Endothelial cell of umbilical vein (primary cell): ENCODE data around the gene ADARB2.

Source experiments
- MYC ChIP-seq: IDR thresholded peaks from one replicate; pipeline ENCODE4 v1.6.1; 2011; ENCODE audit warnings: mild to moderate bottlenecking, low read depth, low read length
- POLR2A ChIP-seq: IDR thresholded peaks from 2 replicates; pipeline ENCODE4 v1.6.1; 2012; ENCODE audit warnings: low read depth, mild to moderate bottlenecking, control low read depth, low read length
- POLR2AphosphoS5 ChIP-seq: IDR thresholded peaks from 2 replicates; pipeline ENCODE4 v1.6.1; 2012; ENCODE audit warnings: low read depth, mild to moderate bottlenecking, control low read depth, low read length, moderate library complexity; ENCODE audit not compliant: insufficient read depth
- TF ChIP-seq, protein P1 (sequence below), 2 donors: IDR thresholded peaks; 1 replicate in 1 of 2; 2 replicates in 1 of 2; pipeline ENCODE4 v1.5.1; 2011; ENCODE audit warnings: low read length in 2 of 2, mild to moderate bottlenecking in 2 of 2, moderate library complexity in 2 of 2, control low read depth in 1 of 2, inconsistent platforms in 1 of 2, low read depth in 1 of 2; ENCODE audit not compliant: insufficient read depth in 1 of 2; ENCODE audit errors: extremely low read depth in 1 of 2
- TF ChIP-seq, protein P2 (sequence below): IDR thresholded peaks from 2 replicates; pipeline ENCODE4 v1.6.1; 2011; ENCODE audit not compliant: insufficient read depth, insufficient read length

DNA sequence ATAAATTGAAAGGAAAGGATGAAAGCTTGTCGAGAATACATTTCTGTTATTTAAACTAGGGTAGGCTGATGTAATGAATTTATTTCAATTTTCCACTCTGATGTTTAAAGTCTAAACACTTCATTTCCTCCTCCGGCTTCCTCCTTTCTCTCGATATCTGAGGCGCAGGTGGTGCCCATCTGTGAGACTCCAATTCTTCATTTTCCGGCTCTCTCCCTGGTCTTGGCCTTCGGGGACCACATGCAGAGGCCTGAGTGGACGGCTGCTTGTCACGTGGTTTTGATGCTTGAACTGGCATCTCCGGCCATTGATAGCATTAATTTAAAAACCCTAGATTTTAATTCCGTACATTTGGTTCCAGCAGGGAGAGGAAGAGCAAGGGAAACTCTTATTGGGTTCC is 5.8 kb upstream of the ADARB2 start:
- TF ChIP-seq, protein P1, sequence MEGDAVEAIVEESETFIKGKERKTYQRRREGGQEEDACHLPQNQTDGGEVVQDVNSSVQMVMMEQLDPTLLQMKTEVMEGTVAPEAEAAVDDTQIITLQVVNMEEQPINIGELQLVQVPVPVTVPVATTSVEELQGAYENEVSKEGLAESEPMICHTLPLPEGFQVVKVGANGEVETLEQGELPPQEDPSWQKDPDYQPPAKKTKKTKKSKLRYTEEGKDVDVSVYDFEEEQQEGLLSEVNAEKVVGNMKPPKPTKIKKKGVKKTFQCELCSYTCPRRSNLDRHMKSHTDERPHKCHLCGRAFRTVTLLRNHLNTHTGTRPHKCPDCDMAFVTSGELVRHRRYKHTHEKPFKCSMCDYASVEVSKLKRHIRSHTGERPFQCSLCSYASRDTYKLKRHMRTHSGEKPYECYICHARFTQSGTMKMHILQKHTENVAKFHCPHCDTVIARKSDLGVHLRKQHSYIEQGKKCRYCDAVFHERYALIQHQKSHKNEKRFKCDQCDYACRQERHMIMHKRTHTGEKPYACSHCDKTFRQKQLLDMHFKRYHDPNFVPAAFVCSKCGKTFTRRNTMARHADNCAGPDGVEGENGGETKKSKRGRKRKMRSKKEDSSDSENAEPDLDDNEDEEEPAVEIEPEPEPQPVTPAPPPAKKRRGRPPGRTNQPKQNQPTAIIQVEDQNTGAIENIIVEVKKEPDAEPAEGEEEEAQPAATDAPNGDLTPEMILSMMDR (IDR thresholded peaks at IDR 0.05; ENCODE audit: extremely low read depth in 1 of 2, insufficient read depth in 1 of 2, low read depth in 1 of 2, low read length in 2 of 2) = no peak
- TF ChIP-seq POLR2AphosphoS5 = no peak
- no peak for TF ChIP-seq POLR2A
- TF ChIP-seq MYC = no peak
- TF ChIP-seq, protein P2, sequence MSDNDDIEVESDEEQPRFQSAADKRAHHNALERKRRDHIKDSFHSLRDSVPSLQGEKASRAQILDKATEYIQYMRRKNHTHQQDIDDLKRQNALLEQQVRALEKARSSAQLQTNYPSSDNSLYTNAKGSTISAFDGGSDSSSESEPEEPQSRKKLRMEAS = no peak
